GM18870 (cell line): ENCODE results near the gene SASH1.
"Not testable (repeated sequence)": the region's sequence is repeated elsewhere in the genome, so short reads cannot be mapped to it uniquely, and the experiment has no call there.

Experiments
- ATAC-seq: cut with Tn5 transposase; IDR thresholded peaks from one replicate; pipeline ENCODE4 v1.9.1; 2021; ENCODE audit warnings: moderate library complexity; ENCODE audit not compliant: unreplicated experiment

The SASH1 gene

DNA sequence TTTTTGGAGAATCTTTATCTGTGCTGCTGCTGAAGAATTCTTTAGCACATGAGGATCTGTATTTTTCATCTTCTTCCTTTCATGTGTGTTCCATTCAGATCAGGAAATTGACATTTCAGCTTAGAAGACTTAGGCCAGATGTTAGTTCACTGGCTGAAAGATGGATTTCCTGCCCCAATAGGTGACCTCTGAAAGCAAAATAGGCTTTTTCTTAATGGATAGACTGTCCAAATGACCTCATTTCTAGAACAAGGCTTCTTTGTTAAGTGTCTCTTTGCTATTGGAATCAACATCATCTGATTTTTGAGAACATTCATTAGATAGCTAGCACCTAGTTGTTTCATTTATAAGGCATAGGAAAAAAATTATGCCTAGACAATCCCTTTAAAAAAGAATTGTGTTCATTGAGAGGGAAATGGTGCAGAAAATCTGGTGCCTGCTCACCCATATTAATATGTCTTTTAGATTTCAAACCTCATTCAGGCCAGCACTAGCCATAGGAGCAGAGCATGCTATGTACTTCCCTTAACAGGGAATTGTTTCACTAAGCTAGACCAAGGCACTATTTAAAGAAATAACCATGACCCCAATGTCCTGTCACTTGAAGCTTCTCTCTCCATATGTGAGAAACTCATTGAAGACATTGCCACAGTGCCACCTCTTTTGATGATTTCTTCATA, 13.6 kb upstream of the SASH1 start:
- ATAC-seq, result no peak

DNA sequence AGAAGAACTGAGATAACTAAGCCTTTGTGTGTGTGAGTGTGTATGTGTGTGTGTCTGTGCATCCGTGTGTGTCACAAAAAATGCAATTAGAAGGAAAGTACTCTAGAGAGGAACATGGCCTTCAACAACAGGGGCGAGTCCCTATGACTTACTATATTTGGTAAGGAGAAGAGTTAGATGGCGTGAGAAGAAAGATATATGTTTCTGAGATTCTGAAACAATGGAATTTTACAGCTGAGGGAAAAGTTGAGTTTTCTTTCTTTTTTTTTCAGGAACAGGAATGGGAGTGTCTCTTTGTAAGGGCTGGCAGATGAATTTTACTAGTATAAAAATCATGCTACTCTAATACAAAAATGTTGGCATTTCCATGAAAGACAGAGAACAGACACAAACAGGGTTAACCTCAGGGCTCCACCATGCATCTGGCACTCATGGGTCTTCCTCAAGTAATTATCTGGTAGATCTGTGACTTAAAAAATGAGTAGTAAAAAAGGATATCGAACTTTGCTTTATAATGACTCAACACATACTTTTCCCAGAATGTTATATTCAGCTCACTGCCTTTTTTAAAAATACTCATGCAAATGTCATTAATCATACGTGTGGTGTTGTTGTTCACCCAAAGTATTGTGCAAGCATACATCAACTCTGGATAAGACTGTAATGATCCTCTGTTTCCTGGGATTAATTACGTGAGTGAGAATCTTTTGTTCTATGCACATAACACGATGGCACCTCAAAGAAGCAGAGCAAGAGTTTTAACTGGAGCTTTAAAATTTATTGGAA, 12.8 kb upstream of the SASH1 start:
- ATAC-seq, result no peak

DNA sequence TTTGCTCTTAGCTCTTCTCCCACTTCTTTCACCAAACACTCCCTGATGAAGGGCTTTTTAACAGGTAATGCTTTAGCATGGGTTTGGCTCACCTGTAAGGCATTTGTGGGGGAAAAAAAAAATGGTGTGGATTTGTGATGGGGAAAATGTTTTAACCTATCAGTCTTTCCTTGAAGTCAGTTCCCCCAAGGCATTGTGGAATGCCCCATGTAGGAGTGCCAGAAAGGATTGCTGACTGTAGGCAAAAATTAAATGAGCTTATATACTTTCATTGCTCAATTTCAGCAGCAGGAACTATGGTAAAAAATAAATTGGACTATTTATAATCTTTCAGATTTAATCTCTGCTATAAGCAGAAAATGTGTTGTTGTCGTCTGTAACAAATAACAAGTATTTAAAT, 10.6 kb upstream of the SASH1 start:
- ATAC-seq, result no peak

- ATAC-seq, result no peak
Observed at GRCh38 chr6:148336901-148337300, 5.7 kb upstream of the SASH1 start.

- ATAC-seq, result no peak
Observed at GRCh38 chr6:148339766-148340165, 2.9 kb upstream of the SASH1 start.

- no peak for ATAC-seq
Observed at GRCh38 chr6:148340586-148341297, 1.9 kb upstream of the SASH1 start.

DNA sequence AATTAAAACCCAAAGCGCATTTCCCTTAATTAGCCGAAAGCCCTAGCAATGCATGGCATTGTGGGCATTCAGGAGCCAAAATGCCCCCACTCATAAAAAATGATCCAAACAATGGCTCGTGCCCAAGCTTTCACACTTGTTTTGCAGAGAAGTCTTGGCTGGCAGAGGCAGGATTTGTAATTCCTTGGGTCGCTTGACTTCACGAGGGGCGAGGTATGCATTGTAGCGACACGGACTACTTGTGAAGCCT, 613 bp upstream of the SASH1 start:
- ATAC-seq, result no peak

GRCh38 chr6:148343047-148343782, 577 bp downstream of the SASH1 start:
- no peak for ATAC-seq

DNA sequence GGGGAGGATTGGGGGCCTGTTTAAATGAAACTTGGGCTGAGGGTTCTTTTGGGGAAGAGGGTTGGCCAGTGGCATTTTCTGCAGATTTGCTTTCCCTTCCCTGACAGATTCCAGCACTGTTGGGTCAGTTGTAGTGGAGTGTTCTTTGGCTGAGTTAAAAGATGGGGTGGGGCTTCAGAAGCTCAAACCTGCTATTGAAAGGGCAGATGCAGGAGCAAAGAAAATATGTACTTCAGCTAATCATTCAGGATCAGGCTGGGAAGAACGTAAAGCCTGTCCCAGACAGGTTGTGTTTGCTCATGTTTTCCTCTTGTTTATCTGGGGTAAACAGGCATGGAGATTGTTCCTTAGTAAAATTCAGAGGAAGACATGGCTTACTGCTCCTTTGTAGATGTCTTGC, 2.5 kb downstream of the SASH1 start:
- no peak for ATAC-seq

- no peak for ATAC-seq
Observed at GRCh38 chr6:148345578-148345977, 2.9 kb downstream of the SASH1 start.

GRCh38 chr6:148346681-148347440, 4.2 kb downstream of the SASH1 start:
- no peak for ATAC-seq

DNA sequence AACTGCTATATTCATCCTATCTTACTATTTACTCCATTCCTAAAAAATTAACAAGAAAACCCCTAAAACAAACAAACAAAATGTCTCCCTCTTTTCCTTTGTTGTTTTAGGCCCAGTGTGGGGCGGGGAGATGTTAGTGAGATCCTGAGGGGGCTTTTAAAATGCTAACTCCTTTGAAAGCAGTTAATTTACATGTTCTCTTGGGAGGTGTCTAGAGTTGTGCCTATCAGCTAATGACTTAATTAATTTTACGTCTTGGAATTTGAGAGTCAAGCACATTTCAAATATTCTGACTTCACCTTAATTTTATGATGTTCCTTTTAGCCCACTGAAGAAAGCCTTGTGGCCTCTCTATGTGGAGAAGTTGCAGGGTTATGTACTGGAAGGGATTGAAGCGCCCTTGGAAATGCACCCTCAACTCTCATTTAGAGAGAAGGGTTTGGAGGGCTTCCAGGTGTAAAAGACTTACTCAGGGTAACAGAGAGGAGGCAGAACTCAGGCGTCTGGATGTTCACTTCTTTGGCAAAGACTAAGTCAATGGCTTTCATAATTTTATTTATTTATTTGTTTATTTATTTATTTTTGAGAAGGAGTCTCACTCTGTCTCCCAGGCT, 4.9 kb downstream of the SASH1 start:
- no peak for ATAC-seq

- ATAC-seq, result no peak
Observed at GRCh38 chr6:148348335-148348734, 5.7 kb downstream of the SASH1 start.

GRCh38 chr6:148348778-148349177, 6.1 kb downstream of the SASH1 start:
- ATAC-seq, result no peak

- ATAC-seq, result no peak
Observed at GRCh38 chr6:148349466-148349865, 6.8 kb downstream of the SASH1 start.

GRCh38 chr6:148351309-148351708, 8.7 kb downstream of the SASH1 start:
- ATAC-seq, result no peak

- not testable (repeated sequence) for ATAC-seq
Observed at GRCh38 chr6:148352421-148352820, 9.8 kb downstream of the SASH1 start.

GRCh38 chr6:148358196-148358785, 15.7 kb downstream of the SASH1 start:
- ATAC-seq, result no peak

DNA sequence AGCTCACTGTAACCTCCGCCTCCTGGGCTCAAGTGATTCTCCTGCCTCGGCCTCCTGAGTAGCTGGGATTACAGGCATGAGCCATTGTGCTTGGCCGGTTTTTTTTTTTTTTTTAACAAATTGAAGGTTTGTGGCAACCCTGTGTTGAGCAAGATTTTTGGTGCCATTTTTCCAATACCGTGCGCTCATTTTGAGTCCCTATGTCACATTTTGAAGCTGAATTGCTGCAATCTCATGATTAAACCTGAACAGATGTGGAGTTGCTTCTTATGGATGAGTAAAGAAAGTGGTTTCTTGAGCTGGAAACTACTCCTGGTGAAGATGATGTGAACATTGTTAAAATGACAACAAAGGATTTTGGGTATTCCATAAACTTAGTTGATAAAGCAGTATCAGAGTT, 16.6 kb downstream of the SASH1 start:
- ATAC-seq, result no peak
